LNCaP clone FGC (cell line): Measurements from ENCODE around the gene NBL1.

ENCODE experiments used
- DNase-seq: peaks from one replicate; pipeline ENCODE4 v3.0.0-alpha.2; 2011; ENCODE audit warnings: low read depth
- H3K4me3 ChIP-seq: 2 replicates; pipeline ENCODE4 v1.5.1; 2011; ENCODE audit warnings: mild to moderate bottlenecking, low read depth, low read length, control low read depth
- TF ChIP-seq, protein P1 (sequence below): IDR thresholded peaks from 2 replicates; pipeline ENCODE4 v1.5.1; 2012; ENCODE audit warnings: mild to moderate bottlenecking; ENCODE audit not compliant: control insufficient read depth, insufficient read depth; ENCODE audit errors: extremely low read depth

The NBL1 gene

DNA sequence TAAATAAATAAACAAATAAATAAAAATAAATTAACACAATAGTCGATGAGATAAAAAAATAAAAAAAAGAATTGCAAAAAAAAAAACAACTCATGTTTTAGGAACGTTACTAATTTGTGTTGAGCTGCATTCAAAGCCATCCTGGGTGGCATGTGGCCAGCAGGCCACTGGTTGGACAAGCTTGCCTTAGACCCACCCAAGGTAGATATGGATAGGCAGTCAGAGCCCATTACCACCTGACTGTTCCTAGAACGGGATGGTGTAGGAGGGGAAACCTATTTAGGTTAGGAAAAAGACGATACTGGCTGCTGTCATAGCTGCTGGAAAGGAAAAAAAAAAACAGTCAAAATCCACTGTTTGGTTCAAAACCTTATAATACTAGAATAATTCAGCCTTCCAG, 61.4 kb downstream of the NBL1 start:
- H3K4me3 ChIP-seq = no peak overlapping the region
- DNase-seq = no peak
- TF ChIP-seq, protein P1, sequence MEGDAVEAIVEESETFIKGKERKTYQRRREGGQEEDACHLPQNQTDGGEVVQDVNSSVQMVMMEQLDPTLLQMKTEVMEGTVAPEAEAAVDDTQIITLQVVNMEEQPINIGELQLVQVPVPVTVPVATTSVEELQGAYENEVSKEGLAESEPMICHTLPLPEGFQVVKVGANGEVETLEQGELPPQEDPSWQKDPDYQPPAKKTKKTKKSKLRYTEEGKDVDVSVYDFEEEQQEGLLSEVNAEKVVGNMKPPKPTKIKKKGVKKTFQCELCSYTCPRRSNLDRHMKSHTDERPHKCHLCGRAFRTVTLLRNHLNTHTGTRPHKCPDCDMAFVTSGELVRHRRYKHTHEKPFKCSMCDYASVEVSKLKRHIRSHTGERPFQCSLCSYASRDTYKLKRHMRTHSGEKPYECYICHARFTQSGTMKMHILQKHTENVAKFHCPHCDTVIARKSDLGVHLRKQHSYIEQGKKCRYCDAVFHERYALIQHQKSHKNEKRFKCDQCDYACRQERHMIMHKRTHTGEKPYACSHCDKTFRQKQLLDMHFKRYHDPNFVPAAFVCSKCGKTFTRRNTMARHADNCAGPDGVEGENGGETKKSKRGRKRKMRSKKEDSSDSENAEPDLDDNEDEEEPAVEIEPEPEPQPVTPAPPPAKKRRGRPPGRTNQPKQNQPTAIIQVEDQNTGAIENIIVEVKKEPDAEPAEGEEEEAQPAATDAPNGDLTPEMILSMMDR = no peak

DNA sequence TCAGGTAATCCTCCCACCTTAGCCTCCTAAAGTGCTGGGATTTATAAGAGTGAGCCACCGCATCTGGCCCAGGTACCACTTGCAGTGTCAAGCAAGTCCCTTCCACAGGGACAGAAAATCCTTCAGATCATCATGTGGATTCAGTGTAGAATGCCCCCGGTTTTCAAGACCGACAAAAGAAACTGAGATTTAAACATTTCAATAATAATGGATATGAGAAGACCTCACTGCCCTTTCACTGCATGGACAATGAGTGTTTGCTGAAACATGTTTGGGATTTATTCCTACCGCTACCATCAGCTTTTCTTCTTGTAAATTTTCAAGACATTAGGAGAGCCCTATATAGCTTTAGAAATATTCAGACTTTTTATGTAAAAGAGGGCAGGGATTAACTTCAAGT, 62.0 kb downstream of the NBL1 start:
- no peak for DNase-seq
- TF ChIP-seq, protein P1 = no peak
- no peak overlapping the region for H3K4me3 ChIP-seq
